BLaER1 treated with 17β-estradiol and CSF1 and Interleukin-3, amounts not matched to agents 10 nM and 100 nM (cell line): ENCODE measurements around the gene SHISA9.

Source experiments
- H3K27ac ChIP-seq, 11 experiments: shearing (Covaris generic); formaldehyde crosslinking; 2 replicates each; pipeline ENCODE4 v1.8.1; 2022
- H3K27me3 ChIP-seq, 11 experiments: shearing (Covaris generic); formaldehyde crosslinking; 2 replicates each; pipeline ENCODE4 v1.8.1; 2022
- H3K36me3 ChIP-seq, 11 experiments: shearing (Covaris generic); formaldehyde crosslinking; 2 replicates each; pipeline ENCODE4 v1.8.1; 2022
- H3K4me1 ChIP-seq, 10 experiments: shearing (Covaris generic); formaldehyde crosslinking; 2 replicates each; pipeline ENCODE4 v1.8.1; 2022
- H3K4me2 ChIP-seq, 11 experiments: shearing (Covaris generic); formaldehyde crosslinking; 2 replicates each; pipeline ENCODE4 v1.8.1; 2022
- H3K4me3 ChIP-seq, 10 experiments: shearing (Covaris generic); formaldehyde crosslinking; 2 replicates each; pipeline ENCODE4 v1.8.1; 2022
- H3K9ac ChIP-seq, 11 experiments: shearing (Covaris generic); formaldehyde crosslinking; 2 replicates each; pipeline ENCODE4 v1.8.1; 2022
- H3K9me3 ChIP-seq, 11 experiments: shearing (Covaris generic); formaldehyde crosslinking; replicated peaks in 1 of 11; 2 replicates each; pipeline ENCODE4 v1.8.1; 2022
- H4K20me1 ChIP-seq, 11 experiments: shearing (Covaris generic); formaldehyde crosslinking; 2 replicates each; pipeline ENCODE4 v1.8.1; 2022
- Cebpa-rat ChIP-seq, 11 experiments: shearing (Covaris generic); IDR thresholded peaks; 2 replicates each; pipeline ENCODE4 v1.8.1; 2022

The SHISA9 gene

GRCh38 chr16:13081825-13082331 is 180.5 kb downstream of the SHISA9 start:
- H3K36me3 ChIP-seq = no peaks in the 10 kb centered on the region
- TF ChIP-seq Cebpa-rat (IDR thresholded peaks at IDR 0.05) = no peak
- H3K27me3 ChIP-seq = no peaks in the 10 kb centered on the region
- H3K4me1 ChIP-seq = peaks cover 0 to 7% (median 0%) of the 10 kb centered on the region in 10 experiments; a peak in 2 of 20 replicates
- no peak overlapping the region for H3K4me2 ChIP-seq
- H3K4me3 ChIP-seq = no peak overlapping the region
- no peak overlapping the region for H3K27ac ChIP-seq
- H3K9me3 ChIP-seq = no peaks in the 10 kb centered on the region
- H4K20me1 ChIP-seq = no peaks in the 10 kb centered on the region
- H3K9ac ChIP-seq = no peak overlapping the region

DNA sequence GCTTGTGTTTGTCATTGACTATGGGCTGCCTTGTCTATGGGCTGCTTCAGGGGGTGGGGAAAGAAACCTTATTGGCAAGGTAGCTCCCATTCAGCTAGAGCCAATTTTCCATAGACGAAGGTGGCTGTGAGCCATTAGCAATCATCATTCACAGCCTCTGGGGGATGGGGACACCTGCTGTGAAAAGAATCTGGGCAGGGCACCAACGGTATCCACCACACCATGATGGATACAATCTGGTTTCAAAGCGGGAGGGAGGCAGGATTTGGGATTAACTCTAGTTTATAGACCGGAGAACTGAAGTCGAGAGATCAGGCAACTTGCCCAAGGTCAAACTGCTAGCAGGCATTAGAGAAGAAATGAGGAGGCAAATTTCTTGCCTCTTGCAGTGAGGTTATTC is 182.3 kb downstream of the SHISA9 start:
- Histone ChIP-seq H3K9me3 (peaks cover 0 to 6% (median 0%) of the 10 kb centered on the region in 11 experiments; a peak in 1 of 22 replicates), H3K27ac (no peak overlapping the region), H3K36me3 (no peaks in the 10 kb centered on the region), H3K4me3 (no peak overlapping the region), H3K9ac (no peak overlapping the region), H3K4me2 (no peak overlapping the region), H4K20me1 (no peaks in the 10 kb centered on the region), H3K27me3 (no peaks in the 10 kb centered on the region), H3K4me1 (no peaks in the 10 kb centered on the region)
- no peak for TF ChIP-seq Cebpa-rat (IDR thresholded peaks at IDR 0.05)

- no peak for TF ChIP-seq Cebpa-rat (IDR thresholded peaks at IDR 0.05)
These were observed 182.9 kb downstream of the SHISA9 start for GRCh38 chr16:13084331-13084730.

DNA sequence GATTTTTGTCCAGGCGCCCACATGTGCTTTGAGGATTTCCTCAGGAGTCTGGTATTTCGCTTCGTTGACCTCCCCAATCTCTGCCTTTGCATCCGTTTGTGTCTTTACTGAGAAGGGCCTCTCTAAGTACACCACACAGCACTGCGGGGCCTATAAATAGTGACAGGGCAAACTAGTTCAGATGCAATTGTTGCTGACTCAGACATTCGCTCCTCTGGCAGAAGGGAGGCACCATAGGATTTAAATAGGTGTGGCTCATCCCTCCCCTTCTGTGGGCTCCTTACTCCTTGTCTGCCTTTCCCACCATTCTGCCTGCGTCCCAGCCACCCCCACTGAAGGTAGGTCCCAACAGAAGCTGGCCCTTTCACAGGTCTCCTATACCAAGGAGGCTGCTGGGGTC is 192.3 kb downstream of the SHISA9 start:
- H3K36me3 ChIP-seq = no peaks in the 10 kb centered on the region
- H3K9ac ChIP-seq = no peak overlapping the region
- no peak for TF ChIP-seq Cebpa-rat (IDR thresholded peaks at IDR 0.05)
- H3K4me2 ChIP-seq = no peak overlapping the region
- no peak overlapping the region for H3K4me3 ChIP-seq
- no peak overlapping the region for H3K27ac ChIP-seq
- H3K9me3 ChIP-seq = peaks cover 23 to 37% (median 27%) of the 10 kb centered on the region in 11 experiments; a peak in 20 of 22 replicates
- no peaks in the 10 kb centered on the region for H3K27me3 ChIP-seq
- H3K4me1 ChIP-seq = peaks cover 0 to 8% (median 0%) of the 10 kb centered on the region in 10 experiments; a peak in 2 of 20 replicates
- H4K20me1 ChIP-seq = no peaks in the 10 kb centered on the region

More at GRCh38 chr16:13084331-13084730, 182.9 kb downstream of the SHISA9 start:
- H3K27ac ChIP-seq = no peak overlapping the region
- no peaks in the 10 kb centered on the region for H4K20me1 ChIP-seq
- no peaks in the 10 kb centered on the region for H3K4me1 ChIP-seq
- H3K36me3 ChIP-seq = no peaks in the 10 kb centered on the region
- peaks cover 0 to 11% (median 0%) of the 10 kb centered on the region in 11 experiments; a peak in 2 of 22 replicates for H3K9me3 ChIP-seq
- no peak overlapping the region for H3K9ac ChIP-seq
- no peak overlapping the region for H3K4me3 ChIP-seq
- H3K27me3 ChIP-seq = no peaks in the 10 kb centered on the region
- H3K4me2 ChIP-seq = no peak overlapping the region

DNA sequence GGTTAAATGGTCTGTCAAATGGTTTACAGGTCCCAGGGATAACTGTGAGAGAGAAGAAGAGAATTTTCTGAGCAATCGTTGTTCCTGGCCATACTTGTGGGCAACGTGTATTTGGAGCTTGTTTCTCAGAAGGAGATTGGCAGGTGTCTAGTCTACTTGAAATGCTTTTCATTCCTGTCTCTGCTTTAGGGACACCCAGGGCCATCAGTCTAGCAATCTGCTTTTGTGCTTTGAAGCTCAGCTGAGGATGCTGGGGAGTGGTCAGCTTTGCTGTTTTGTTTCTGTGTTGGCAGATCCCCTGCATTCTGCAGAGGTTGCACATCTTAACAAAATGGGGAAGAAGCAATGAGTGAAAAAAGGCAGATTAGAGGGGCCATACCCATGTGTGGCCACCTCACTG is 193.7 kb downstream of the SHISA9 start:
- H3K9me3 ChIP-seq = peaks cover 20 to 31% (median 26%) of the 10 kb centered on the region in 11 experiments; a peak in 20 of 22 replicates
- H4K20me1 ChIP-seq = no peaks in the 10 kb centered on the region
- no peak overlapping the region for H3K27ac ChIP-seq
- no peak for TF ChIP-seq Cebpa-rat (IDR thresholded peaks at IDR 0.05)
- peak overlapping the region in 1 of 11 experiments; percentile 22; a peak in 1 of 22 replicates for H3K4me2 ChIP-seq
- no peak overlapping the region for H3K9ac ChIP-seq
- H3K27me3 ChIP-seq = no peaks in the 10 kb centered on the region
- H3K4me1 ChIP-seq = peaks cover 0 to 8% (median 0%) of the 10 kb centered on the region in 10 experiments; a peak in 2 of 20 replicates
- no peaks in the 10 kb centered on the region for H3K36me3 ChIP-seq
- no peak overlapping the region for H3K4me3 ChIP-seq

DNA sequence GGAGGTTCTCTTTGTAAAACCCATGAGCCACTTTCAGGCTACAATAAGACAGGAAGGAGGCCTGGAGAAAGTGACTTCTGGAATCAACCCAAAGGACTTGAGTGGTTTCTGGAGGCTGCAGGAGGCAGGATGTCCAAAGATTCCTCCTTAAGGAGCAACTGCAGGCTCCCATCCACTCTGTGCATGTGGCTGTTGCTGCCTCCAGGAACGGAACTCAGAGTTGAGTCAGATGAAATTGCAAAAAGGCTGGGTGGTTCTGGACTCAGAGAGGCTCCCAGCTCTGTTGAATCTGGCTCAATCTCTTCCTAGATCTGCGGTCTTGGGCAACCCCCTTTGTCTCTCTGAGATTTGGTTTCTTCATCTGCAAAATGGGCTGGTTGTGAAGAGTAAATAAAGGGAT is 197.1 kb downstream of the SHISA9 start:
- H4K20me1 ChIP-seq = no peaks in the 10 kb centered on the region
- 0 out of 22 replicates have a peak, but pooled peaks cover 0 to 2% (median 0%) of the 10 kb centered on the region in 11 experiments for H3K9me3 ChIP-seq
- no peak overlapping the region for H3K27ac ChIP-seq
- no peak overlapping the region for H3K4me3 ChIP-seq
- peaks cover 0 to 8% (median 0%) of the 10 kb centered on the region in 10 experiments; a peak in 2 of 20 replicates for H3K4me1 ChIP-seq
- no peaks in the 10 kb centered on the region for H3K27me3 ChIP-seq
- no peak overlapping the region for H3K4me2 ChIP-seq
- no peak for TF ChIP-seq Cebpa-rat (IDR thresholded peaks at IDR 0.05)
- H3K9ac ChIP-seq = no peak overlapping the region
- H3K36me3 ChIP-seq = no peaks in the 10 kb centered on the region

- Histone ChIP-seq H3K4me2 (no peak overlapping the region), H4K20me1 (no peaks in the 10 kb centered on the region), H3K4me3 (no peak overlapping the region), H3K27ac (no peak overlapping the region), H3K9me3 (peaks cover 4 to 15% (median 10%) of the 10 kb centered on the region in 11 experiments; a peak in 12 of 22 replicates), H3K4me1 (peaks cover 0 to 6% (median 0%) of the 10 kb centered on the region in 10 experiments; a peak in 2 of 20 replicates), H3K9ac (no peak overlapping the region), H3K36me3 (no peaks in the 10 kb centered on the region), H3K27me3 (no peaks in the 10 kb centered on the region)
- TF ChIP-seq Cebpa-rat (IDR thresholded peaks at IDR 0.05) = no peak
These were observed 198.4 kb downstream of the SHISA9 start for GRCh38 chr16:13099822-13100221.

GRCh38 chr16:13100970-13101369 is 199.6 kb downstream of the SHISA9 start:
- no peak overlapping the region for H3K27ac ChIP-seq
- H3K9ac ChIP-seq = no peak overlapping the region
- no peaks in the 10 kb centered on the region for H3K4me1 ChIP-seq
- H3K4me3 ChIP-seq = no peak overlapping the region
- H4K20me1 ChIP-seq = no peaks in the 10 kb centered on the region
- H3K36me3 ChIP-seq = no peaks in the 10 kb centered on the region
- TF ChIP-seq Cebpa-rat (IDR thresholded peaks at IDR 0.05) = no peak
- H3K27me3 ChIP-seq = no peaks in the 10 kb centered on the region
- peaks cover 4 to 19% (median 11%) of the 10 kb centered on the region in 11 experiments; a peak in 12 of 22 replicates for H3K9me3 ChIP-seq
- no peak overlapping the region for H3K4me2 ChIP-seq

- H3K27ac ChIP-seq = no peak overlapping the region
- TF ChIP-seq Cebpa-rat (IDR thresholded peaks at IDR 0.05) = no peak
- no peak overlapping the region for H3K4me2 ChIP-seq
- no peaks in the 10 kb centered on the region for H3K27me3 ChIP-seq
- peaks cover 4 to 19% (median 11%) of the 10 kb centered on the region in 11 experiments; a peak in 12 of 22 replicates for H3K9me3 ChIP-seq
- H3K36me3 ChIP-seq = no peaks in the 10 kb centered on the region
- H3K9ac ChIP-seq = no peak overlapping the region
- H3K4me1 ChIP-seq = no peaks in the 10 kb centered on the region
- no peak overlapping the region for H3K4me3 ChIP-seq
- no peaks in the 10 kb centered on the region for H4K20me1 ChIP-seq
These were observed 200.4 kb downstream of the SHISA9 start for GRCh38 chr16:13101828-13102227.

- no peak for TF ChIP-seq Cebpa-rat (IDR thresholded peaks at IDR 0.05)
- Histone ChIP-seq H3K27ac (no peak overlapping the region), H3K4me3 (no peak overlapping the region), H3K4me2 (no peak overlapping the region), H3K4me1 (no peaks in the 10 kb centered on the region), H3K36me3 (no peaks in the 10 kb centered on the region), H3K27me3 (no peaks in the 10 kb centered on the region), H3K9ac (no peak overlapping the region), H4K20me1 (no peaks in the 10 kb centered on the region), H3K9me3 (peaks cover 4 to 19% (median 11%) of the 10 kb centered on the region in 11 experiments; a peak in 12 of 22 replicates)
These were observed 201.0 kb downstream of the SHISA9 start for GRCh38 chr16:13102401-13102800.
